Sigmoid colon (tissue), 7 donors: ENCODE results near the gene NOVA2. TPM values are rescaled to one million over a fixed set of nuclear protein-coding genes. Genes with fewer than 3 reads are reported as not detected.
"Not testable (repeated sequence)": the region's sequence is repeated elsewhere in the genome, so short reads cannot be mapped to it uniquely, and the experiment has no call there.

Experiments
- DNase-seq: peaks from one replicate; pipeline ENCODE4 v3.0.0-alpha.2; 2019
- H3K27ac ChIP-seq, 4 donors: fragments of 200-600 bp; sonication (generic); one replicate each; pipeline ENCODE4 v1.5.1; 2016 to 2019; ENCODE audit warnings: mild to moderate bottlenecking in 1 of 4
- H3K27me3 ChIP-seq, 3 donors: fragments of 200-600 bp; sonication (generic); one replicate each; pipeline ENCODE4 v1.5.1; 2019; ENCODE audit warnings: mild to moderate bottlenecking in 1 of 3
- H3K36me3 ChIP-seq, 4 donors: fragments of 200-600 bp; sonication (generic); one replicate each; pipeline ENCODE4 v1.5.1; 2016 to 2019
- H3K4me1 ChIP-seq, 4 donors: fragments of 200-600 bp; sonication (generic); one replicate each; pipeline ENCODE4 v1.5.1; 2017 to 2019
- H3K4me3 ChIP-seq, 4 donors: fragments of 200-600 bp; sonication (generic); one replicate each; pipeline ENCODE4 v1.5.1; 2017 to 2019; ENCODE audit warnings: mild to moderate bottlenecking in 2 of 4, moderate library complexity in 1 of 4
- H3K9me3 ChIP-seq, 4 donors: fragments of 200-600 bp in 3 of 4; sonication (generic) in 3 of 4; one replicate each; pipeline versions ENCODE4 v1.5.1 to v1.6.1; 2013 to 2019
- CTCF ChIP-seq, 4 experiments: fragments of 450-650 bp in 3 of 4; fragments of 200-600 bp in 1 of 4; IDR thresholded peaks; one replicate each; pipeline ENCODE4 v1.5.1; 2016 to 2019; ENCODE audit warnings: antibody characterized with exemption in 4 of 4, mild to moderate bottlenecking in 3 of 4, moderate library complexity in 2 of 4
- EP300 ChIP-seq, 4 donors: sonication (generic); formaldehyde crosslinking; IDR thresholded peaks; one replicate each; pipeline ENCODE4 v1.6.1; 2017; ENCODE audit warnings: antibody characterized with exemption in 4 of 4
- POLR2A ChIP-seq, 2 donors: fragments of 450-650 bp; IDR thresholded peaks; one replicate each; pipeline ENCODE4 v1.6.1; 2016; ENCODE audit warnings: antibody characterized with exemption in 2 of 2, mild to moderate bottlenecking in 2 of 2, moderate library complexity in 2 of 2
- POLR2AphosphoS5 ChIP-seq, 4 donors: sonication (generic); formaldehyde crosslinking; IDR thresholded peaks; one replicate each; pipeline ENCODE4 v1.6.1; 2017; ENCODE audit warnings: antibody characterized with exemption in 4 of 4
- WGBS, 2 donors: extraction: QIAGEN DNeasy Blood & Tissue Kit; methylation state at CpG; one replicate each; pipeline ENCODE4 v1.1.7; 2013; 5-methylcytosine and 5-hydroxymethylcytosine counted together
- intact Hi-C: fragments of 100-400 bp; cut with DNase I; formaldehyde crosslinking; loops from one replicate; pipeline ENCODE4 v1.15.1; 2023
- polyA plus RNA-seq, 3 donors: library from polyadenylated mRNA; stranded (reverse); fragments of 200-250 nt; gene quantifications; one replicate each; pipeline ENCODE4 v1.2.3, GENCODE V29; 2013
- total RNA-seq, 4 donors: library from RNA; depleted of rRNA; stranded (reverse); fragments of >200 nt; gene quantifications; one replicate each; pipeline ENCODE4 v1.1.0, GENCODE V29; 2016
- donor health status: healthy with polysubstance abuse.
- donor health status: Bipolar disorder and iron deficiency.
- donor health status: healthy.

NOVA2 gene
- total and polyA plus RNA-seq, 7 donors, result 0.23 to 3.0 (median 0.68) TPM

GRCh38 chr19:45899919-45900589 is 73.6 kb downstream of the NOVA2 start:
- H3K27ac ChIP-seq, result no peak overlapping the region
- intact Hi-C loops, result loop anchor here (5.0 kb wide), 1 partner anchor 97 kb away; the partner anchor contains the start of gene CCDC61
- 96 to 98% methylated on average over 4 of the region's 4 CpGs for WGBS, 2 donors

GRCh38 chr19:45899253-45899652 is 74.4 kb downstream of the NOVA2 start:
- H3K27me3 ChIP-seq, result no peaks in the 10 kb centered on the region
- no peak for TF ChIP-seq POLR2AphosphoS5 (IDR thresholded peaks at IDR 0.05)
- TF ChIP-seq CTCF (IDR thresholded peaks at IDR 0.05), result no peak
- TF ChIP-seq POLR2A (IDR thresholded peaks at IDR 0.05), result no peak
- no peak for TF ChIP-seq EP300 (IDR thresholded peaks at IDR 0.05)
- peaks cover 0 to 48% (median 19%) of the 10 kb centered on the region in 4 donors for H3K36me3 ChIP-seq
- WGBS, 2 donors, result 95 to 98% methylated on average over 7 of the region's 7 CpGs
- H3K27ac ChIP-seq, result no peak overlapping the region
- intact Hi-C loops, result no loop called here
- H3K4me1 ChIP-seq, result peaks cover 0 to 26% (median 21%) of the 10 kb centered on the region in 4 donors
- no peak overlapping the region for H3K4me3 ChIP-seq
- no peak for DNase-seq
- no peaks in the 10 kb centered on the region for H3K9me3 ChIP-seq

More at GRCh38 chr19:45899919-45900589, 73.6 kb downstream of the NOVA2 start:
- no peak overlapping the region for H3K4me3 ChIP-seq
- no peaks in the 10 kb centered on the region for H3K27me3 ChIP-seq
- TF ChIP-seq POLR2A (IDR thresholded peaks at IDR 0.05) (no peak), POLR2AphosphoS5 (IDR thresholded peaks at IDR 0.05) (no peak), CTCF (IDR thresholded peaks at IDR 0.05) (no peak), EP300 (IDR thresholded peaks at IDR 0.05) (no peak)
- DNase-seq, result no peak
- H3K9me3 ChIP-seq, result no peaks in the 10 kb centered on the region
- peaks cover 0 to 42% (median 18%) of the 10 kb centered on the region in 4 donors for H3K36me3 ChIP-seq
- H3K4me1 ChIP-seq, result peaks cover 0 to 26% (median 21%) of the 10 kb centered on the region in 4 donors

- H3K9me3 ChIP-seq, result no peaks in the 10 kb centered on the region
- no peak for DNase-seq
- H3K4me3 ChIP-seq, result no peak overlapping the region
- H3K27ac ChIP-seq, result no peak overlapping the region
- intact Hi-C loops, result no loop called here
- H3K36me3 ChIP-seq, result peaks cover 0 to 48% (median 19%) of the 10 kb centered on the region in 4 donors
- WGBS, 2 donors, result 88 to 89% methylated on average over 8 of the region's 8 CpGs
- TF ChIP-seq CTCF (IDR thresholded peaks at IDR 0.05) (no peak), POLR2A (IDR thresholded peaks at IDR 0.05) (no peak), POLR2AphosphoS5 (IDR thresholded peaks at IDR 0.05) (no peak), EP300 (IDR thresholded peaks at IDR 0.05) (no peak)
- no peaks in the 10 kb centered on the region for H3K27me3 ChIP-seq
- peaks cover 0 to 18% (median 15%) of the 10 kb centered on the region in 4 donors for H3K4me1 ChIP-seq
Measured at GRCh38 chr19:45897261-45897812, 76.3 kb downstream of the NOVA2 start.

DNA sequence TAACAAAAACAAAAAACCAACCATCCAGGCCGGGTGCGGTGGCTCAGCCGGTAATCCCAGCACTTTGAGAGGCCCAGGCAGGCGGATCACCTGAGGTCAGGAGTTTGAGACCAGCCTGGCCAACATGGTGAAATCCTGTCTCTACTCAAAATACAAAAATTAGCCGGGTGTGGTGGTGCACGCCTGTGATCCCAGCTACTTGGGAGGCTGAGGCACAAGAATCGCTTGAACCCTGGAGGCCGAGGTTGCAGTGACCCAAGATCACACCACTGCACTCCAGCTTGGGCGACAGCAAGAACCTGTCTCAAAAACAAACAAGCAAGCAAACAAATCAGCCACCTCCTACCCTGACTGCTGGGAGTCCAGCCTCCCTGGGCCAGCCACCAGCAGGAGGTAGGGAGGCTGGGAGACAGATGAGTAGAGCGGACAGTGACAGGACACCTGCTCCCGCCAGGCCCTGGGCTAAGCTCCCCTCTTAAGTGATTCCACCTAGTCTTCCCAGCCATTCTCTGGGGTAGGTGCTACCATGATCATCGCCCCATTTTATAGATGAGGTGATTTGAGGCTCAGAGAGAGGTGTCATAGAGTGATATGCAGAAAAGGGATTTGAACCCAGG is 77.6 kb downstream of the NOVA2 start:
- peaks cover 0 to 12% (median 7%) of the 10 kb centered on the region in 4 donors for H3K4me1 ChIP-seq
- intact Hi-C loops, H3K27me3 ChIP-seq, H3K9me3 ChIP-seq, DNase-seq, H3K4me3 ChIP-seq, H3K27ac ChIP-seq: not testable (repeated sequence)
- WGBS, 2 donors, result 95 to 97% methylated on average over 12 of the region's 12 CpGs
- H3K36me3 ChIP-seq, result peaks cover 0 to 48% (median 19%) of the 10 kb centered on the region in 4 donors

GRCh38 chr19:45895519-45895972 is 78.1 kb downstream of the NOVA2 start:
- no peak overlapping the region for H3K4me3 ChIP-seq
- H3K9me3 ChIP-seq, result no peaks in the 10 kb centered on the region
- peaks cover 0 to 50% (median 22%) of the 10 kb centered on the region in 4 donors for H3K36me3 ChIP-seq
- H3K27ac ChIP-seq, result no peak overlapping the region
- WGBS, 2 donors, result 84 to 88% methylated on average over 9 of the region's 9 CpGs
- intact Hi-C loops, result no loop called here
- H3K27me3 ChIP-seq, result no peaks in the 10 kb centered on the region
- peaks cover 0 to 6% (median 2%) of the 10 kb centered on the region in 4 donors for H3K4me1 ChIP-seq
- no peak for TF ChIP-seq CTCF (IDR thresholded peaks at IDR 0.05)
- TF ChIP-seq POLR2A (IDR thresholded peaks at IDR 0.05), result no peak
- no peak for TF ChIP-seq EP300 (IDR thresholded peaks at IDR 0.05)
- TF ChIP-seq POLR2AphosphoS5 (IDR thresholded peaks at IDR 0.05), result no peak
- no peak for DNase-seq
